Measurements from ENCODE around the gene MAL.

MAL gene

GRCh38 chr2:94996305-94997100 is 29.0 kb upstream of the MAL start:
- no peak for DNase-seq (ENCODE audit: low read depth, low spot score)

DNA sequence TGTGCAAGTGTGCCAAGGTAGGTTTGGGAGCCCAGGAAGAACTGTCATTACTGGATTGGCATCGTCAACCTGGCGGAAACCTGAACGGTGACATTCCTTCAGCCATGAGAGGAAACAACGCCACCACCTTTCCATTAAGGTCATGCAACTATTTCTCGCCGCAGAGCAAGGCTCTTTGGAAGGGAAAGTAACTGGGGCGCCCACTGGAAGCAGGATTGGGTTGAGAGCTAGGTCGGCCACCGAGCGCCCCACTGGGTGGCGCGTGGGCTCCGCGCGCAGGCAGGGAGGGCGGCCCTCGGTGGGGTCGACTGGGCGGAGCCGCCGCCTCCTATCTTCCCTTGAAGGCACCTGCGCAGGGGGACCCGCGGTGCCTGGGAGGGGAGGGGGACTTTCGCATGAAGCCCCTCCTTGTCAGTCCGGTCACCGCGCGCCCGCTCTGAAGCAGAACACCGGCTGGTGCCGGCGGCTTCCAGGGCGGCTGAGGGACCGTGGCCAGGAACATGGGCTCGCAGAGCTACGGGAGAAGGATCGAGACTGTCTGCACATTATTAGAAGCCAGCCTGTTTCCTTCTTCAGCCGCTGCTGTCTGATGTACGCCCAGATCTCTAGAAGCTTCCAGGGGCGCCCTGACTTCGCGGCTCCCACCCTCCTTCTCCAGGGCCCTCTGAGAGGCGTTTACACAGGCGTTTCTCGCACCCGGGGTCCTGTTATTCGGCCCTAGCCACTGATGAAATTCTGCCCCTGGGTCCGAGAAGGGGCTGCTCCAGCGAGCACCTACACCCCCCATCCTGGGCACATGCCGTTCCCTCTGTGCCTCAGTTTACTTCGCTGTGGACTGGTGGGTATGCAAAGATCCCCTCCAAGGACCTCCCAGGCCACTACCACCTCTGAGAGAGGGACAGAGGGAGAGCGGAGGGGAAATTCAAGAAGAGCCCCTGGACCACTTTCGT is 27.3 kb upstream of the MAL start:
- no peak for DNase-seq (ENCODE audit: low read depth, low spot score)

GRCh38 chr2:94999431-94999883 is 26.1 kb upstream of the MAL start:
- DNase-seq (ENCODE audit: low read depth, low spot score), result no peak

- no peak for DNase-seq (ENCODE audit: low read depth, low spot score)
Measured at GRCh38 chr2:95001051-95001562, 24.4 kb upstream of the MAL start.

DNA sequence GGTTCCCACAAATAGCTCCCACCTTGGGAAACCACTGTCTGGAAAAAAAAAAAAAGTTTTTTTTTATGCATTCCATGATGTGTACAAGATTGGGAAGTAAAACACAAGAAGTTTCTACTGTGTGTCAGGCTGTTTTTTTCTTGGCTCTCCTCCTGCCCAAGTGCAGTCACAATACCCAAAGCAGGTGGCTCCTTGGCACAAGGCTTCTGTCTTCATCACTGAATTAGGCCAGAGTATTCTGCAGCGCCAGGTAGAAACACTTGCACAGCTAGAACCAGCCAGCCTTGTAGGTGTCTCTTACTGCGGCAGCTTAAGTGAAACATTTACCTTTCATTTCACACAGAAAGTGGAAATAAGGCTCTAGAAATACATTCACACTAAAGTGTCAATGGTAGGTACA is 23.8 kb upstream of the MAL start:
- DNase-seq (ENCODE audit: low read depth, low spot score), result no peak

DNA sequence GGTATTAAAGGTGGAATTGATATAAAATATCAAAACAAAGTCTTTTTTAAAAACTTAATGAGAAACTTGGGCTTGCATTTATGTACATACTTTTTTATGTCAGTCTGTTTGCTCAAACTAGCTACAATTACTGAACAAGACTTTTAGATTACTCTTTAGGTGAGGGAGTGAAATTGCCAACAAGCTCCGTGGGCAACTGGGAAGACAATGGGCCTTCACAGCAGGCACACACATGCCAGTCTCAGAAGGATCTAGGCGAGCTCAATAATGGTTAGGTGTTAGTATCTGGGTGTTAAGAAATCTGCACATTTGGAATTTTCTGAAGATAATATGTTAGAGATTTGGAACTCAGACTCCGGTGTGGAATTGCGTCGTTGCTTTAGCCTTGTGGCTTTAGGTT is 23.0 kb upstream of the MAL start:
- DNase-seq (ENCODE audit: low read depth, low spot score), result no peak

DNA sequence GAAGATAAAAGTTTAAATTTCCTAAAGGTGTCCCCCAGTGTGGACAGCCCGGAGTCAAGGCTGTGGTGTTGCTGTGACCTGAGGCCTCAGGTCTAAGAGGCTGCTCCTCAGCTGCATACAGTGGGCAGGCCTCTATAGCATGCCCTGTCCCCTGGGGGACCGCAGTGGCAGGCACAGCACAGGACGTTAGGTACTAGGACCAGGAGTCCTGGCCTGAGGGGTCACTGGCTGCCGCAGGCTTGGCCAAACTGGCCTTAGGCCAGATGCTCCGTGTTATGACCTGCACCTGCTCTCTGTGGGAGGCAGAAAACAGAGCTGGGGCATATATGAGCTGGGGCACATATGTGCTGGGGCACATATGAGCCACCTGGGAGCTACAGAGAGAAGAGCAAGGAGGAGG is 21.2 kb upstream of the MAL start:
- no peak for DNase-seq (ENCODE audit: low read depth, low spot score)

- no peak for DNase-seq (ENCODE audit: low read depth, low spot score)
Measured at GRCh38 chr2:95004711-95005110, 20.8 kb upstream of the MAL start.

- no peak for DNase-seq (ENCODE audit: low read depth, low spot score)
Measured at GRCh38 chr2:95005726-95006125, 19.8 kb upstream of the MAL start.

- no peak for DNase-seq (ENCODE audit: low read depth, low spot score)
Measured at GRCh38 chr2:95006588-95006987, 18.9 kb upstream of the MAL start.

DNA sequence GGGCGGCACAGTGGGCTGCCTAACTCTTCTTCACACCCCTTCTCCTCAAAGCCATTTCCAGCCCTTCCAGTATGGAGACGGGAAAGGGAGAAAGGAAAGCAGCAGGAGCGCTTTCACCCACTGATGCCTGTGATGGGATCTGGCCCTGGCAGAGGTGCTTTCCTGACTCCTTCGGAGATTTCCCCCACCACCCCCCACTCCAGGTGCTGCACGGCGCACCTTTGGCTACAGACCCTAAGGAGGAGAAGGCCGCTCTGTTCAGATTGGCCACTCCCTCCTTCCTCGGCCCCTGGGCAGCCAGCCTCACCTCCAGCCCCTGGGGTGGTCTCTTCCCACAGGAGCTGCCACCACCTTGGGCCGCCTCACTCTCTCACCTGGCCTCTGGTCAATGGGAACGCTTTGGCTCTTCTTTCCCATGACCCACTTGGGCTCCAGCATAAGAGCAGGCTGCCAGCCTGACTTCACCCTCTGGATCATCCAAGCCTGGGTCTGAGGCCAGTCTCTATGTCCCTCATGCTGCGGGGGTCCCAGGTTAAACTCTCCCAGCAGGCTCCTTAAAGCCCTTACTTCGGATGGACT is 18.4 kb upstream of the MAL start:
- no peak for DNase-seq (ENCODE audit: low read depth, low spot score)

DNA sequence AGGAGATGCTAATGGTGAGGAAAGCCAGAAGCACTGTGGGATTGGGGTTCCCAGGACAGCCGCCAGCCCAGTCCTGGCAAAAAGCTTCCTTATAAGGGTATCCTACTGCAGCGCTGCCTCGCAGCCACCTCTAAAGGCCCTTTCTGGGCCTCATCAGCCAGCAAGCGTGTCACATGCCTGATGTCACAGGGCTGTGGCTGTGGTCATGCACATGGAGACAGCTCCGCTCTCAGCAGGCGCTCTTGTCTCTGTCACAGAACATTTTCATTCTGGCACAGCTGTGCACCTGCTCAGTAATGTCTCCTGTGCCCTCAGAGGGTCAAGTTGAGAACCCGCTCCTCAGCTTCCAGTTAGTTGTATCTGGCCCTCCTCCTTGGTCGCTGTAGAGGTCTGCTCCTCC is 17.7 kb upstream of the MAL start:
- DNase-seq (ENCODE audit: low read depth, low spot score), result no peak

DNA sequence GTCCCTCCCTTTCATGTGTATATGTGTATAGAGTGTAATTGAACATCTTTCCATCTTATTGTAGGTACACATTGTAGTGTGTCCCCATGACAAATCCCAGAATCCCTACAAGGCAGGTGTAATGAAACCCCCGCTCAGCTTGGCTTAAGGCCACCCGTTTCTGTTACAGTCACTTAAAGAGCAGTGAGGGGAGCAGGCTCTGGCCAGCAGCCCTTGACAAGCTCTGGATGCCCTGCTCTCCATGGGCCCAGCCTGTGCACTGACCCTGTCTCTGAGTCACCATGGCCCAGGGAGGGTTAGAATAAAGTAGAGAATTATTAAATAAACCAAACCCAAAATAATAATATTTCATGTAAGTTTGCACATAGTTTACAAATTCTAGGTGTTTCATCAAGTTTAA is 17.2 kb upstream of the MAL start:
- no peak for DNase-seq (ENCODE audit: low read depth, low spot score)

GRCh38 chr2:95008996-95009395 is 16.5 kb upstream of the MAL start:
- DNase-seq (ENCODE audit: low read depth, low spot score), result no peak

GRCh38 chr2:95009412-95009811 is 16.1 kb upstream of the MAL start:
- no peak for DNase-seq (ENCODE audit: low read depth, low spot score)

GRCh38 chr2:95010126-95010525 is 15.4 kb upstream of the MAL start:
- no peak for DNase-seq (ENCODE audit: low read depth, low spot score)

GRCh38 chr2:95010718-95011117 is 14.8 kb upstream of the MAL start:
- DNase-seq (ENCODE audit: low read depth, low spot score), result no peak

DNA sequence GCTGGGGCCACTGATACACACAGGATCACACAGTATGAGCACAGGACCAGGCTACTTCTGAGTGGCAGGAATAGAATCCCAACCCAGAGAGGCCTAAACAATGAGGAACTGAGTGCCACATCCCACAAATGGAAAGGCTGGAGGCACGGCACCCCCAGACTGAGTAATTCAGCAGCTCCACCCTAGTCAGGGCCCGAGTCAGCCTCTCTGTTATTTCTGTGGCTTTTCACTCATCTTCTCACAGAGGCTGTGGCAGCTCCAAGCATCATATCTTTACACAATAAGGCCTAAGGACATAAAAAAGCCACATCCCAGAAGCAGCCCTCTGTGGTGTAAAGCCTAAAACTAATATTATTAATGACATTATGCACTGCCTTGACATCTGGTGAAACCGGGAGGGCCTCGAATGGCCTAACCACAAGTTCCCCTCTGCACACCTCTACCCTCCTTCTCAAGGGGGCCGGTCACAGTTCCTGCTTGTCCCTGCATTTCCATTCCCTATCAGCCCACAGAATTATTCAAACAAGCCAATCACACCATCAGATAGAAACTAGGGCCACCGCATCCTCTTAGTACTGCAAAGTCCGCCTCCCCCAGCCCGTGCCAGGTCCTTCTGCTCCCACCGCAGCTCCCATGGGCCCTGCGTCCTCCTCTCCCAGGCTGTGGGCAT is 12.5 kb upstream of the MAL start:
- no peak for DNase-seq (ENCODE audit: low read depth, low spot score)

DNA sequence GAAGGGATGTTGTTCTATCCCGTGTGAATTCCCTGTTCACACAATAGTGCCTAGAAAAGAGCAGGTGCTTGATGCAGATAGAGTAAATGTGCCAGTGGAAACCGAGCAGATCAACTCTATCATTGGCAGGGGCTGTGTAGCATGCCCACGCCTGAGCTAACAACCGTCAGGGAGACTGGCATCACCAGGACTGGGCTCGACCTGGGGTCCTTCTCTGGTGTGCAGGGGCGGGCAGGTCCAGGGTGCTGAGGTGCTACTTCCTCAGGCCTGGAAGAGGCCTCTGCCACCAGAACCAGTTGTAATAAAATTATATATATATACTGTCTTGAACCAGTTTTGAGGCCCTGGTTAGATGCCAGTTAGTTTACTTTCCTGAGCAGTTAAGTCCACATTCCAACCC is 11.8 kb upstream of the MAL start:
- no peak for DNase-seq (ENCODE audit: low read depth, low spot score)

DNA sequence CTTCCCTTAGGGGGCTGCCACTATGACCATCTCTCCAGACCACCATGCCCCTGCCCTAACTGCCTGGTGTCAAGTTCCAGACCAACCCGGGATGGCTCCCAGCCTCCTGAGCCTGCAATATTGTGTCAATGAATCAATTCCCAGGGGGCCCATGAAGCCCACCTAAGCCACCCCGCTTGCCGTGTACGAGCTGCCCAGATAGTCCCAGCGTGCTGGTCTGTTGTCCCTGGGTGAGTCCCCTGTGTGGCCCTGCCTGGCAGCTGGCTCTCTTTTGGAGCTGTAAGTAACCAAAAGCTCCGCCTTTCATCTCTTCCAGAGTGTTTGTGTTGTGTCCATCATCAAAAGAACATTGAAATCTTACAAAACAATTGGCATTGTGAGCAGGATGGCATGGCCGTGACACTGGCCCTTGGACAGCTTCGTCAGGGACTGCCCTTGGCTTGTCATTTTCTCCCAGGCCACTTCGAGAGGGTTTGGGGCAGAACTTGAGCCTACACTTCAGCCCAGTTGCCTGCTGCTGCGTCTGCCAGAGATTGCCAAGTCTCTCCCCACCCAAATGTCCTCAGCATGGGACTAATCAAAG is 11.3 kb upstream of the MAL start:
- no peak for DNase-seq (ENCODE audit: low read depth, low spot score)

DNA sequence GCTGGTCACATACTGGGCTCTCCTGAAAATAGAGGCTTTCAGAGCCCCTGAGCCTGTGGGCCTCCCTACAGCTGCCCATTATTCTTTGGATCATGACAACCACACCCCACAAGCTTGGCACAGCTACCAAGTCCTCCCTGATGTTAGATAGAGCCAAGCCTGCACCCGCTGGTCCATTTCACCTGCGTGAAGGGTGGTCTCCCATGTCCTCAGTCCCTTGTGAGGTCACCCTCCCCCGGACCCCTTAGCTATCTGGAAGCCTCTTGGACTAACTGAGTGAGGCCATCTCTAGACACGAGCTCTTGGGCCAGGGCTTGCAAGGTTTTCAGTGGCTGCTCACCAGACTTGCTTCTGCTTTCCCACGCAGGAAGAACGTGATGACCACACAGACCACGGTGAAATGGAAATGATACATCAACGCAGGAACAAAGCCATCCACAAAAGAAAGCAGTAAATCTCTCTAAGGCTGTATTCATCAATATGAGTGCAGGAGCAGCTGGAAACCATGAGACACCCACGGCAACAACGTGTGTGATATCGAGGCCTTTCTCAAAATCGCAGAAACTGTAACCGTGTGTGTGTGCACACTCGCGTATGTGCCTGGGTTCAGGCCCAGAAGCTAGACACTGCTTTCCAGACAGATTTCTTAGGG is 10.1 kb upstream of the MAL start:
- DNase-seq (ENCODE audit: low read depth, low spot score), result no peak
